Aorta (tissue), 5 donors: ENCODE results near the gene MPPED1. TPM values are rescaled to one million over a fixed set of nuclear protein-coding genes. Genes with fewer than 3 reads are reported as not detected.

Source experiments
- ATAC-seq: fragments of 200-7000 bp; cut with Tn5 transposase; one replicate; pipeline ENCODE4 v1.9.1; 2022; ENCODE audit warnings: moderate library complexity; ENCODE audit not compliant: low FRiP score
- DNase-seq, 2 donors: peaks; one replicate each; pipeline ENCODE4 v3.0.0-alpha.2; 2020
- H3K27ac ChIP-seq, 2 donors: one replicate each; pipeline ENCODE4 v1.5.1; 2013; ENCODE audit warnings: low read length in 2 of 2, mild to moderate bottlenecking in 2 of 2, moderate library complexity in 2 of 2, control low read depth in 1 of 2, inconsistent platforms in 1 of 2, low read depth in 1 of 2
- H3K27me3 ChIP-seq, 2 donors: one replicate each; pipeline ENCODE4 v1.6.1; 2013; ENCODE audit warnings: control low read depth in 1 of 2, low read length in 1 of 2, mild to moderate bottlenecking in 1 of 2, moderate library complexity in 1 of 2; ENCODE audit not compliant: insufficient read depth in 2 of 2, control insufficient read depth in 1 of 2
- H3K36me3 ChIP-seq, 2 donors: one replicate each; pipeline ENCODE4 v1.6.1; 2013; ENCODE audit warnings: control low read depth in 1 of 2, low read length in 1 of 2, mild to moderate bottlenecking in 1 of 2; ENCODE audit not compliant: insufficient read depth in 2 of 2, control insufficient read depth in 1 of 2
- H3K4me1 ChIP-seq, 2 donors: one replicate each; pipeline ENCODE4 v1.6.1; 2013; ENCODE audit warnings: low read length in 2 of 2, control low read depth in 1 of 2, mild to moderate bottlenecking in 1 of 2, moderate library complexity in 1 of 2; ENCODE audit not compliant: insufficient read depth in 2 of 2, control insufficient read depth in 1 of 2
- H3K4me3 ChIP-seq, 2 donors: one replicate each; pipeline ENCODE4 v1.5.1; 2013; ENCODE audit warnings: low read length in 2 of 2, control low read depth in 1 of 2, mild to moderate bottlenecking in 1 of 2
- H3K9me3 ChIP-seq: one replicate; pipeline ENCODE4 v1.6.1; 2013; ENCODE audit warnings: mild to moderate bottlenecking, low read length; ENCODE audit not compliant: control insufficient read depth
- WGBS, 2 donors: extraction: QIAGEN DNeasy Blood & Tissue Kit; methylation state at CpG; one replicate each; pipeline ENCODE4 v1.1.7; 2013; 5-methylcytosine and 5-hydroxymethylcytosine counted together
- intact Hi-C, 2 donors: fragments of 100-400 bp; cut with DNase I; formaldehyde crosslinking; loops; one replicate each; pipeline versions ENCODE4 v1.14.2 to v1.15.0; 2022
- polyA plus RNA-seq, 2 donors: library from polyadenylated mRNA; stranded (reverse); fragments of 200-250 nt; gene quantifications; one replicate each; pipeline ENCODE4 v1.2.3, GENCODE V29; 2013
- total RNA-seq, 2 donors: library from RNA; stranded (reverse); fragmentation: NEBNext Ultra II Directional; extraction: Animal tissue kit (Norgen Biotek cat#: 25700); gene quantifications; one replicate each; pipeline ENCODE4 v1.2.1, GENCODE V29; 2021
- donor health status: healthy with polysubstance abuse.
- donor health status: Bipolar disorder and iron deficiency.
- donor health status: DM: no; HTN: no; CAD: no.
- donor health status: DM: no; HTN: no; CAD: no.
- donor health status: DM: yes; HTN: yes; CAD: no.

Gene MPPED1
- total and polyA plus RNA-seq, 4 donors: not detected

DNA sequence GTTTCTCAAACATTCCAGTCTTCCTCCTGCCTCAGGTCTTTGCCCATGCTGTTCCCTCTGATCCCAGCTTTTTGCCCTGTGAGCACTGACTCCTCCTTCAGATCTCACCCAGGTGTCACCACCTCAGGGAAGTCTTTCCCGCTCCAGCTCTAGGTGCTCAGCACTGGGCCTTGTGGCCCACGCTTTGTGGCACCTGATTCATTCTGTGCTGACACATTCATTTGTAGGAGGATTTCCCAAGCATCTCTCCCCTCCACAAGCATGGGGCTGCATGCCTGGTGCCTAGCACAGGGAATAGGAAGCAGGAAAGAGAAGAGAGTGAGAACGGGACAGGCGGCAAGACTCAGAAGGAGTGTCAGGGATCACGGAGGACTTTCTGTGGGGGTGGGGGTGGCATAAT lies 17.6 kb downstream of the MPPED1 start:
- no peaks in the 10 kb centered on the region for H3K4me1 ChIP-seq
- no peak for ATAC-seq
- intact Hi-C loops: no loop called here
- no peak for DNase-seq
- H3K9me3 ChIP-seq: no peaks in the 10 kb centered on the region
- WGBS, 2 donors: 80 to 88% methylated on average over 5 of the region's 5 CpGs
- H3K27ac ChIP-seq: no peak overlapping the region
- H3K4me3 ChIP-seq: no peak overlapping the region
- no peaks in the 10 kb centered on the region for H3K27me3 ChIP-seq
- H3K36me3 ChIP-seq: no peaks in the 10 kb centered on the region

DNA sequence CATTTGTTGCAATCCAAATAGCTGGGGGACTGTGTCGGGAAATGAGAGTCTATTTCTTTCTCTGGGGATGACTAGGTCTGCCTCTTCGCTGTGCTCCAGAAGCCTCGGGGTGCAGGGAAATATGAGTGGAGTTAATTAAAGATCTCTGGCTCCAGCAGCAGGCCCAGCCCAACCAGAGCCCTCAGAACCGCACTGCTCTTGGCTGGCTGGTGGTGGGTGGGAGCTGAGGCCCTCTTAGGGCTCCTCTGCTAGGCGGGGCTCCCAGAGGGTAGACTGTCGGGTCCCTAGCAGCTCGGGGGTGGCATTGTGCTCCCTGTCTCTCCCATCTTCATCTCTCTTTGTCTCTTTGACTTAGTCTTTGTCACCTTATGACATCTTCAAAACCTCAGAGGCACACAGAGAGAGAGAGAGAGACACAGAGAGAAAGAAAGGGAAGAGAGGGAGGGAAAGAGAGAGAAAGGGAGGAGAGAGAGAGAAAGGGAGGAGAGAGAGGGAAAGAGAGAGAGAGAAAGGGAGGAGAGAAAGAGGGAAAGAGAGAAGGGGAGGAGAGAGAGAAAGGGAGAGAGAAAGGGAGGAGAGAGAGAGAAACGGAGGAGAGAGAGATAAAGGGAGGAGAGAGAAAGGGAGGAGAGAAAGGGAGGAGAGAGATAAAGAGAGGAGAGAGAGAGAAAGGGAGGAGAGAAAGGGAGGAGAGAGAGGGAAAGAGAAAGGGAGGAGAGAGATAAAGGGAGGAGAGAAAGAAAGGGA lies 20.2 kb downstream of the MPPED1 start:
- H3K27ac ChIP-seq: no peak overlapping the region
- intact Hi-C loops: no loop called here
- H3K36me3 ChIP-seq: no peaks in the 10 kb centered on the region
- H3K4me3 ChIP-seq: no peak overlapping the region
- H3K4me1 ChIP-seq: no peaks in the 10 kb centered on the region
- no peaks in the 10 kb centered on the region for H3K9me3 ChIP-seq
- H3K27me3 ChIP-seq: no peaks in the 10 kb centered on the region
- DNase-seq (peak in 1 of 2 donors; percentile 37), ATAC-seq (no peak)
- 32% methylated on average over 8 of the region's 8 CpGs for WGBS, 2 donors

DNA sequence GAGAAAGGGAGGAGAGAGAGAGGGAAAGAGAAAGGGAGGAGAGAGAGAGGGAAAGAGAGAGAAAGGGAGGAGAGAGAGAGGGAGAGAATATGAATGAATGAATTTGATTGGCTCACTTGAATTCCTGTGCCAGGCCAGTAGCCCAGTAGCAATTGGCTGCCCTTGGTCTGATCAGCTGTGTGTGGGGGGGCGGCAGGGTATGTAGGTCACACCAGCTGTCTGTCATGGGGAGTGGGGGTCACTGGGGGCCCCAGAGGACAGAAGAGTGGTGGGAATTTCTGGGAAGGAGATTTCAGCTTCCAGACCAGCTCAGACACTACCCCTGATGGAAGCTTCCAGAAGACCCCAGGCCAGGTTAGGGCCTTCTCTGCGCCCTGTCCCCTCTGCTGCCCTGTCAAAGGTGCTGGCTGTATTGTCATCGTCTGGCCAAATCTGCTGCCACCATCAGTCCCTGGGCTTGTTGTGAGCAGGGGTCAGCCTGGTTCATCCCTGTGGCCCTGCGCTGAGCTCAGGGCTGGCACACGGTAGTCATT lies 21.1 kb downstream of the MPPED1 start:
- no peaks in the 10 kb centered on the region for H3K36me3 ChIP-seq
- no peaks in the 10 kb centered on the region for H3K27me3 ChIP-seq
- H3K4me3 ChIP-seq: no peak overlapping the region
- H3K27ac ChIP-seq: no peak overlapping the region
- intact Hi-C loops: no loop called here
- no peaks in the 10 kb centered on the region for H3K4me1 ChIP-seq
- DNase-seq (peak in 1 of 2 donors; percentile 34), ATAC-seq (no peak)
- WGBS, 2 donors: 73 to 80% methylated on average over 5 of the region's 5 CpGs
- H3K9me3 ChIP-seq: no peaks in the 10 kb centered on the region

DNA sequence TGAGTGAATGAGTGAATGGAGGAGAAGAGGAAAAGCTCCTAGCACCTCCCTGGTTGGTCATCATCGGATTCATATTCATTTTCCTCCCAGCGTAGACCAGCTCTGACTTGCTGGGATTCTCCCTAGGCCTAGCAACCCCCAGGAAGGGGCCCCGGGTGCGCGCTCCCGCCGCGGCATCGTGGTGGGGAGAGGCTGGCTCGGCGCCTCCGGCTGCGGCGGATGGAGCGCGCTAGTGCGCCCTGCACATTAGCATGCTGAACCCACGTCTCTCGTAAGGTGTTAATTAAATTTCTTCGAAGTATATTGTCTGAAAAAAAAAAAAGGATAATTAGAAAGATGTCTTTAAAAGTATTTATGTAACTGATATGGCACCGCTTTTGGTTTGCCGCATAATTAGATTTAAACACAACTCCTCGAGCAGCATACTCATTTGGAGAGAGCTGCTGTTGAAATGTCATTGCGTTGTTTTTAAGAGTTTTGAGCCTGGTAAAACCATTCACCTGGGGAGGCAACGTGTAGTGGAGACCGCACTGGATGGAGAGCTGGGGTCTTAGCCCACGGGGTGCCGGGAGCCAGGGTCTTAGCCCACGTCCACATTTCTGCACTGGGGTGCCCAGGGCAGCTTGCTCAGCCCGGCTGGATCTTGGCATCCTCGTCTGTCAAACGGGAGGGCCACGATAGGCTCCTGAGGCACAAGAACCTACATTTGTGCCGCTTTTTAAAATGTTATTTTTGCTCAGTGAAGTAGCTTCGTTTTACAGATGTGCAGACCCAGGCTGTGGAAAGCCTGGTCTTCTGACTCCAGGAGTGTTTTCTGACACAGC lies 21.8 kb downstream of the MPPED1 start:
- H3K9me3 ChIP-seq: no peaks in the 10 kb centered on the region
- WGBS, 2 donors: 76 to 77% methylated on average over 35 of the region's 35 CpGs
- no peak overlapping the region for H3K27ac ChIP-seq
- DNase-seq (peak in 1 of 2 donors; percentile 59), ATAC-seq (no peak)
- H3K4me3 ChIP-seq: no peak overlapping the region
- intact Hi-C loops: no loop called here
- no peaks in the 10 kb centered on the region for H3K27me3 ChIP-seq
- no peaks in the 10 kb centered on the region for H3K4me1 ChIP-seq
- no peaks in the 10 kb centered on the region for H3K36me3 ChIP-seq

DNA sequence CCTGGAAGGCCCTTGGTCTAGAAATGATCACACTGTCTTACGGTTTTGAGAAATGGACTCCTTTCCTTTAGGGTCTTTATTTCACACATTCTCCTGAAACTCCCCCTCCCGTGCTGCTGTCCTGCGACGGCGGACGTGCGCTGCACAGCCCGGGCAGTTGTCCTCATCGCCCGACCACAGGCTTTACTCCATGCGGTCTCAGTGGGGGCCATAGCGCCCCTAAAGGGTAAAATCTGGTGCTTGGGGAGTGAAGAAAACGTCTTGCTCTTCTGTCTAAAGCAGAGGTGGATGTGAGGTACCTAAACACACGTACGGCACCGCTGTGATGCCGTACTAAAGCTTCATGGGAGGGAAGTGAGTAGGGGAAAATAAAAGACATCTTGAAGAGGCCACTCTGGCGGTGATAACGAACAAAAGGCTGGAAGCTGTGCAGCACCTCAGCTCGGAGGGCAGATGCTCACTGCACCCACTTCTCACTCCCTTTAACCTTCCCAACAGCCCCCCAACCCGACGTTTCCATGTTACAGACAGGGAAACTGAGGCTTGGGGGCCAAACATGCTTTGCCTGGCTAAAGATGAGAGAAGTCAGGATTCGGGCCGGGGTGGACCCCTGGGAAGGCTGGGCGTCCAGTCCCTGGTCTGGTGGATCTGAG lies 22.6 kb downstream of the MPPED1 start:
- no peak overlapping the region for H3K4me3 ChIP-seq
- intact Hi-C loops: no loop called here
- no peak overlapping the region for H3K27ac ChIP-seq
- H3K4me1 ChIP-seq: no peaks in the 10 kb centered on the region
- H3K27me3 ChIP-seq: no peaks in the 10 kb centered on the region
- H3K9me3 ChIP-seq: no peaks in the 10 kb centered on the region
- H3K36me3 ChIP-seq: no peaks in the 10 kb centered on the region
- DNase-seq (no peak), ATAC-seq (no peak)
- 67 to 69% methylated on average over 25 of the region's 25 CpGs for WGBS, 2 donors

DNA sequence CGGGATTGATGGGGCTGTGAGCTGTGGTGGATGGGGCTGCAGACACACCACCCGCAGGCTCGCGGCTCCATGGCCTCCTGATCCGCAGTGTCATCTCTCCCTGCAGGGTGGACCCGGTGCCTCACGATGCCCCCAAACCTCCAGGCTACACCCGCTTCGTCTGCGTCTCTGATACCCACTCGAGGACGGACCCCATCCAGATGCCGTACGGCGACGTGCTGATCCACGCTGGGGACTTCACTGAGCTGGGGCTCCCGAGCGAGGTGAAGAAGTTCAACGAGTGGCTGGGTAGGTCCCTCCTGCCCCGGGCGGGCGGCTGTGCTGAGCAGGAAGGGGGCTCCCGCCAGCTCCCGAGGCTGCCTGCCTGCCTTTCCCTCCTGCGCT lies 23.1 kb downstream of the MPPED1 start:
- intact Hi-C loops: no loop called here
- Histone ChIP-seq H3K4me1 (no peaks in the 10 kb centered on the region), H3K9me3 (no peaks in the 10 kb centered on the region), H3K27me3 (no peaks in the 10 kb centered on the region), H3K4me3 (no peak overlapping the region), H3K36me3 (no peaks in the 10 kb centered on the region), H3K27ac (no peak overlapping the region)
- DNase-seq (peak in 1 of 2 donors; percentile 70), ATAC-seq (peak; percentile 23)
- WGBS, 2 donors: 85 to 89% methylated on average over 26 of the region's 26 CpGs

DNA sequence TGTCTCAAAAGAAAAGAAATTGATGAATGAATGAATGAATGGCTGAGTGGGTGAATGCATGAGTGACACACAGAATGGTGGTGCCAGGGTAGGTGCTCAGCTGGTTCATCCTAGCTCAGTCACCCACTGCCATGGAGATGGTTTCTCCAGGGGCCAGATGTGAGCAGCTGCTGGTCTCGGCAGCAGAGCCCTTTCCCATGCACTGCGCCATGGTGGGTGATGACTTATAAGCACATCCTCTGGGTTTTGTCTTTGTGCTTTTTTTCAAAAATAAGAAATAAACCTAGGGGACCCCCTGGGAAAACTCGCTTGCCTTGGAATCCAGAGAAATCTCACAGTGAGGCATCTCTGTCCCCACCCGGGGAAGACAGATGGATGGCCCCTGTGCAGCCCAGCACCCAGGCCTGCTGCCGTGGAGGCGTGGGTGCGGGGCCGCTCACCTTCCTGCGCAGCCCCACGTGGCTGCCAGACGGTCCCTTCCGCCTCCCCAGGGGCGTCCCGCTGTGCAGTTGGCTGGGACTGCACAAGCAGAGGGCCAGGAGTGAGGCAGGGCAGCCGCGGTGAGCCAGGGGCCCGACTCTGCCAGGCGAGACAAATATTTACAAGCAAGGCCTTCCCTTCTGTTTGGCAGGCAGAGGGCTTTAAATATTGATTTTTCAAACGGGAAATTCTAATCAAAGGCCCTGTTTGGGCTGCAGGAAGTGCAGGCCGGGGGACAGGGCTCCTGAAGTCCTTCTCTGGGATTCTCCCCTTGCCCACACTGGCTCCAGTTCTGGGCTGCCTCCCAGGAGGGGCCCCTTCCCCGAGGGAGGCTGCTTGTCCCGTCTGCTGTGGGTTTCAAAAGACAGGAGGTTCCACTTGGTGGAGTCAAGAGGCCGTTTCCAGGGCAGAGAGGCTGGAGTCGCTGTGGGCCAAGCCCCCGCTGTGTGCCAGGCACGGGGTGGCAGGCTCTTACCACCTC lies 24.3 kb downstream of the MPPED1 start:
- no peak overlapping the region for H3K27ac ChIP-seq
- 23 to 34% methylated on average over 26 of the region's 26 CpGs for WGBS, 2 donors
- intact Hi-C loops: no loop called here
- H3K4me1 ChIP-seq: no peaks in the 10 kb centered on the region
- no peak overlapping the region for H3K4me3 ChIP-seq
- no peaks in the 10 kb centered on the region for H3K27me3 ChIP-seq
- no peaks in the 10 kb centered on the region for H3K36me3 ChIP-seq
- DNase-seq: peak in 1 of 2 donors; percentile 69
- no peaks in the 10 kb centered on the region for H3K9me3 ChIP-seq
- ATAC-seq: no peak

DNA sequence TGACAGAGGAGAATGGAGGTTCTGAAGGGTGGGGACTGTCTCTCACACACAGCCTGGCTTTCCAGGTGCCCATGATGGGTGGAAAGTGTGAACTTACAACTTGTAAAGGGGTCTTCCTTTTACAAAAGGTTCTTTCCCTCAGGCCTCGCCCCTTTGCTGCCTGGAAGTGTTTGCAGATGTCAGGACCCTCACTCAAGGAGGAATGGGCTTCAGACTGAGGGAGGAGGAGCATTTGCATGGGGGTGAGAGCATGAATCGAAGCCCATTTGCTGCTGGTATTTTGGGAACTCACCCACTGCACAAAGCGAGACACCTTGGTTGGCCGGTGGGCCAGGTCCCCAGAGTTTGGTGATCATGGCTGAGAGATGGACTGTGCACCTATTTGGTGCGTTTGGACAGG lies 25.1 kb downstream of the MPPED1 start:
- no peak overlapping the region for H3K4me3 ChIP-seq
- ATAC-seq (no peak), DNase-seq (no peak)
- no peaks in the 10 kb centered on the region for H3K9me3 ChIP-seq
- 81 to 82% methylated on average over 5 of the region's 5 CpGs for WGBS, 2 donors
- no peaks in the 10 kb centered on the region for H3K27me3 ChIP-seq
- no peaks in the 10 kb centered on the region for H3K36me3 ChIP-seq
- intact Hi-C loops: no loop called here
- H3K27ac ChIP-seq: no peak overlapping the region
- no peaks in the 10 kb centered on the region for H3K4me1 ChIP-seq
